ENCODE measurements around the gene RPS6KA1. TPM values are rescaled to one million over a fixed set of nuclear protein-coding genes. Genes with fewer than 3 reads are reported as not detected.

The RPS6KA1 gene
- total and polyA plus RNA-seq, 9 of the 15 experiments (the other 6 are each of a cell fraction or from before 2014, with no cell fraction given), result 2.4 to 61.0 (median 35.5) TPM

GRCh38 chr1:26542771-26543451 lies 13.3 kb downstream of the RPS6KA1 start:
- BruUV-seq (replicated peaks), result no TSS peak
- Histone ChIP-seq H3K79me2 (ENCODE audit: control insufficient read depth, insufficient read depth, low read length) (peaks cover 8% of the 10 kb centered on the region; the same call in 1 of the 3 replicates), H3K4me3 (no peak overlapping the region), H4K20me1 (replicated peaks; ENCODE audit: control insufficient read depth, insufficient read depth, low read length) (no peaks in the 10 kb centered on the region), H3K4me1 (replicated peaks in 1 of 2; ENCODE audit: control insufficient read depth in 2 of 2, insufficient read depth in 2 of 2, low read length in 2 of 2) (peaks cover 29 to 39% of the 10 kb centered on the region in 2 experiments), H3K36me3 (ENCODE audit: control insufficient read depth, insufficient read depth, low read length) (peaks cover 46% of the 10 kb centered on the region), H2AFZ (ENCODE audit: low read depth, low read length) (no peak overlapping the region), H3K9ac (ENCODE audit: insufficient read depth in 1 of 2, low read depth in 2 of 2, low read length in 2 of 2) (peak overlapping the region; percentile 40 to 89; a peak in 3 of 4 replicates), H3K27me3 (ENCODE audit: control insufficient read depth in 2 of 2, insufficient read depth in 2 of 2, low read length in 2 of 2) (no peaks in the 10 kb centered on the region), H3K9me1 (ENCODE audit: control insufficient read depth, insufficient read depth, low read length) (no peaks in the 10 kb centered on the region), H3K9me3 (replicated peaks; ENCODE audit: control insufficient read depth, insufficient read depth, low read depth, low read length) (no peaks in the 10 kb centered on the region), H3K4me2 (ENCODE audit: insufficient read depth, low read length) (peak overlapping the region; percentile 23; the same call in 1 of the 2 replicates), H3K27ac (ENCODE audit: extremely low read depth, low read depth, low read length) (peak overlapping the region; percentile 68; the same call in 2 of the 3 replicates)
- 61% methylated on average over 9 of the region's 9 CpGs for whole genome bisulfite sequencing (ENCODE audit: insufficient coverage, low coverage, missing lambda C conversion rate)
- ChIA-PET POLR2A (interaction anchor here (1.9 to 5.6 kb wide), 2 partner anchors 9 to 13 kb away, joined by 11 to 33 read pairs; partner anchors contain the start of gene RPS6KA1), CTCF (ENCODE audit: low intra/inter-chr PET ratio) (no interaction called here)
- in situ Hi-C loops (cut with MboI), result no loop called here
- FAIRE-seq (no peak), ATAC-seq (no peak), DNase-seq (ENCODE audit: extremely low read depth in 1 of 4, low spot score in 3 of 4) (no peak)
- intact Hi-C loops (cut with micrococcal nuclease), result loop anchor here (1.0 kb wide), 1 partner anchor 42 kb away; no protein-coding TSS in a partner anchor
- no peak for TF ChIP-seq MAX (CRISPR knock-in tag; IDR thresholded peaks at IDR 0.05)
- TF ChIP-seq ZBTB26 (CRISPR knock-in tag; IDR thresholded peaks at IDR 0.05), result no peak
- TF ChIP-seq PURB (CRISPR knock-in tag; IDR thresholded peaks at IDR 0.05; ENCODE audit: low read depth), result 0 out of 2 replicates have a peak, but pooled peaks have one; percentile 35
- TF ChIP-seq ZBTB17 (CRISPR knock-in tag; IDR thresholded peaks at IDR 0.05), result 0 out of 2 replicates have a peak, but pooled peaks have one; percentile 24
- TF ChIP-seq ZMIZ1 (IDR thresholded peaks at IDR 0.05; ENCODE audit: low read depth in 2 of 2, low read length in 2 of 2), result no peak
- no peak for TF ChIP-seq CHCHD3 (CRISPR knock-in tag; IDR thresholded peaks at IDR 0.05)
- no peak for TF ChIP-seq ZNF79 (CRISPR knock-in tag; IDR thresholded peaks at IDR 0.05; ENCODE audit: low read depth)
- no peak for TF ChIP-seq CBFA2T3 (IDR thresholded peaks at IDR 0.05)
- TF ChIP-seq ZC3H11A (IDR thresholded peaks at IDR 0.05; ENCODE audit: low read depth, low read length), result no peak
- TF ChIP-seq GTF2A2 (tag; IDR thresholded peaks at IDR 0.05), result no peak
- TF ChIP-seq KLF6 (CRISPR knock-in tag; IDR thresholded peaks at IDR 0.05; ENCODE audit: borderline replicate concordance), result 0 out of 2 replicates have a peak, but pooled peaks have one; percentile 4
- TF ChIP-seq VEZF1 (CRISPR knock-in tag; IDR thresholded peaks at IDR 0.05), result peak; percentile 61
- TF ChIP-seq ZNF324 (CRISPR knock-in tag; IDR thresholded peaks at IDR 0.05), result no peak
- TF ChIP-seq ZFX (CRISPR knock-in tag; IDR thresholded peaks at IDR 0.05), result no peak
- TF ChIP-seq BHLHE40 (IDR thresholded peaks at IDR 0.05; ENCODE audit: low read length), result peak; percentile 77
